ENCODE results near the gene SPSB2.

Gene SPSB2

GRCh38 chr12:6840330-6840729, 32.8 kb downstream of the SPSB2 start:
- no peaks in the 10 kb centered on the region for H4K20me1 ChIP-seq (ENCODE audit: insufficient read depth, low read length)
- peak overlapping the region; percentile 85 for H3K4me2 ChIP-seq (ENCODE audit: low read length)
- no peaks in the 10 kb centered on the region for H3K79me2 ChIP-seq (ENCODE audit: low read length)
- H3K27ac ChIP-seq (ENCODE audit: low read length) = peak overlapping the region; percentile 91
- no peak overlapping the region for H2AFZ ChIP-seq (ENCODE audit: low read depth, low read length)
- peaks cover 45% of the 10 kb centered on the region for H3K4me1 ChIP-seq (ENCODE audit: low read length)
- no peaks in the 10 kb centered on the region for H3K9me3 ChIP-seq (ENCODE audit: insufficient read depth, low read length)
- peaks cover 11% of the 10 kb centered on the region for H3K36me3 ChIP-seq (replicated peaks; ENCODE audit: low read depth, low read length)
- H3K27me3 ChIP-seq (ENCODE audit: low read depth, low read length) = no peaks in the 10 kb centered on the region
- H3K9ac ChIP-seq (ENCODE audit: low read length) = peak overlapping the region; percentile 70
- TF ChIP-seq EZH2phosphoT487 (IDR thresholded peaks at IDR 0.05; ENCODE audit: low read depth) = no peak
- H3K4me3 ChIP-seq (ENCODE audit: low read length) = peak overlapping the region; percentile 63

- H3K27me3 ChIP-seq (ENCODE audit: low read depth, low read length) = no peaks in the 10 kb centered on the region
- H3K4me1 ChIP-seq (ENCODE audit: low read length) = peaks cover 45% of the 10 kb centered on the region
- peaks cover 4% of the 10 kb centered on the region for H3K36me3 ChIP-seq (replicated peaks; ENCODE audit: low read depth, low read length)
- H3K27ac ChIP-seq (ENCODE audit: low read length) = peak overlapping the region; percentile 91
- H3K4me2 ChIP-seq (ENCODE audit: low read length) = peak overlapping the region; percentile 85
- H2AFZ ChIP-seq (ENCODE audit: low read depth, low read length) = no peak overlapping the region
- H3K79me2 ChIP-seq (ENCODE audit: low read length) = no peaks in the 10 kb centered on the region
- TF ChIP-seq EZH2phosphoT487 (IDR thresholded peaks at IDR 0.05; ENCODE audit: low read depth) = no peak
- no peak for TF ChIP-seq CTCF (IDR thresholded peaks at IDR 0.05; ENCODE audit: low read depth, low read length)
- H4K20me1 ChIP-seq (ENCODE audit: insufficient read depth, low read length) = no peaks in the 10 kb centered on the region
- H3K9me3 ChIP-seq (ENCODE audit: insufficient read depth, low read length) = no peaks in the 10 kb centered on the region
- peak overlapping the region; percentile 70 for H3K9ac ChIP-seq (ENCODE audit: low read length)
- peak overlapping the region; percentile 63 for H3K4me3 ChIP-seq (ENCODE audit: low read length)
These were observed 33.5 kb downstream of the SPSB2 start for GRCh38 chr12:6839482-6840201.

- Histone ChIP-seq H3K4me1 (ENCODE audit: low read length) (peaks cover 45% of the 10 kb centered on the region), H2AFZ (ENCODE audit: low read depth, low read length) (no peak overlapping the region), H3K27ac (ENCODE audit: low read length) (no peak overlapping the region), H3K27me3 (ENCODE audit: low read depth, low read length) (no peaks in the 10 kb centered on the region), H3K4me3 (ENCODE audit: low read length) (no peak overlapping the region), H3K79me2 (ENCODE audit: low read length) (no peaks in the 10 kb centered on the region), H4K20me1 (ENCODE audit: insufficient read depth, low read length) (no peaks in the 10 kb centered on the region), H3K36me3 (replicated peaks; ENCODE audit: low read depth, low read length) (no peaks in the 10 kb centered on the region), H3K9me3 (ENCODE audit: insufficient read depth, low read length) (no peaks in the 10 kb centered on the region), H3K4me2 (ENCODE audit: low read length) (peak overlapping the region; percentile 85; the same call in 1 of the 2 replicates), H3K9ac (ENCODE audit: low read length) (no peak overlapping the region; the same call in 1 of the 2 replicates)
- no peak for TF ChIP-seq EZH2phosphoT487 (IDR thresholded peaks at IDR 0.05; ENCODE audit: low read depth)
- no peak for TF ChIP-seq CTCF (IDR thresholded peaks at IDR 0.05; ENCODE audit: low read depth, low read length)
These were observed 34.2 kb downstream of the SPSB2 start for GRCh38 chr12:6838854-6839253.

GRCh38 chr12:6837370-6838060, 35.6 kb downstream of the SPSB2 start:
- no peaks in the 10 kb centered on the region for H3K79me2 ChIP-seq (ENCODE audit: low read length)
- H3K4me3 ChIP-seq (ENCODE audit: low read length) = no peak overlapping the region
- no peak overlapping the region for H3K27ac ChIP-seq (ENCODE audit: low read length)
- no peak overlapping the region for H3K9ac ChIP-seq (ENCODE audit: low read length)
- H3K4me2 ChIP-seq (ENCODE audit: low read length) = no peak overlapping the region
- no peaks in the 10 kb centered on the region for H3K27me3 ChIP-seq (ENCODE audit: low read depth, low read length)
- H3K4me1 ChIP-seq (ENCODE audit: low read length) = peaks cover 41% of the 10 kb centered on the region
- H3K36me3 ChIP-seq (replicated peaks; ENCODE audit: low read depth, low read length) = no peaks in the 10 kb centered on the region
- H4K20me1 ChIP-seq (ENCODE audit: insufficient read depth, low read length) = no peaks in the 10 kb centered on the region
- TF ChIP-seq CTCF (IDR thresholded peaks at IDR 0.05; ENCODE audit: low read depth, low read length) (no peak), EZH2phosphoT487 (IDR thresholded peaks at IDR 0.05; ENCODE audit: low read depth) (no peak)
- H3K9me3 ChIP-seq (ENCODE audit: insufficient read depth, low read length) = no peaks in the 10 kb centered on the region
- no peak overlapping the region for H2AFZ ChIP-seq (ENCODE audit: low read depth, low read length)
